HCT116 (cell line): ENCODE data around the gene SNX25. TPM values are rescaled to one million over a fixed set of nuclear protein-coding genes. Genes with fewer than 3 reads are reported as not detected.

ENCODE experiments used
- ATAC-seq: fragments of 200-7000 bp; cut with Tn5 transposase; 2 replicates; pipeline ENCODE4 v1.9.1; 2020; ENCODE audit warnings: mild to moderate bottlenecking, moderate library complexity
- BruUV-seq: library from RNA; stranded (reverse); fragments of 400-500 nt; replicated peaks from 2 replicates; lab custom pipeline; 2021; lab: Mats Ljungman, UMichigan
- CTCF ChIA-PET: fragments of 300-600 bp; sonication (Branson Sonifier 250); formaldehyde crosslinking; loops from one replicate; lab custom pipeline; 2021; ENCODE audit warnings: antibody characterized with exemption; lab: Charles Lee
- POLR2A ChIA-PET: fragments of 300-600, 350-600 bp; sonication (Branson Sonifier 250); formaldehyde crosslinking; loops from one replicate; lab custom pipeline; 2021; ENCODE audit warnings: antibody characterized with exemption; lab: Charles Lee
- RAD21 ChIA-PET, 2 experiments: fragments of 300-600 bp; sonication (Branson Sonifier 250); formaldehyde crosslinking; loops; one replicate each; lab custom pipeline; 2023; ENCODE audit warnings: low total read pairs in 2 of 2; ENCODE audit not compliant: uncharacterized antibody in 2 of 2, unreplicated experiment in 2 of 2, low non-redundant PET in 1 of 2; lab: Charles Lee
- DNase-seq: peaks from one replicate; pipeline ENCODE4 v3.0.0-alpha.2; 2010; ENCODE audit warnings: low read depth, low spot score
- H2AFZ ChIP-seq: fragments of 200-600 bp; shearing (Covaris generic), sonication (generic); 2 replicates; pipeline ENCODE4 v1.6.1; 2017; ENCODE audit warnings: low read depth, mixed run types, mixed read lengths, antibody characterized with exemption, low read length; ENCODE audit not compliant: poor library complexity, severe bottlenecking
- H3K27ac ChIP-seq: 2 replicates; pipeline ENCODE4 v1.5.1; 2012; ENCODE audit warnings: low read depth, low read length
- H3K27me3 ChIP-seq: fragments of 200-600 bp; sonication (generic); 2 replicates; pipeline ENCODE4 v1.6.1; 2016; ENCODE audit warnings: mixed run types, low read length, mixed read lengths; ENCODE audit not compliant: insufficient read depth
- H3K36me3 ChIP-seq, 2 experiments: fragments of 200-500 bp in 1 of 2; fragments of 200-600 bp in 1 of 2; sonication (Bioruptor generic) in 1 of 2; sonication (generic) in 1 of 2; 2 replicates each; pipeline versions ENCODE4 v1.5.1 to v1.6.1; 2014 to 2016; ENCODE audit warnings: low read length in 2 of 2, inconsistent platforms in 1 of 2, mixed read lengths in 1 of 2, mixed run types in 1 of 2; ENCODE audit not compliant: insufficient read depth in 2 of 2, control insufficient read depth in 1 of 2
- H3K4me1 ChIP-seq, 2 experiments: fragments of 200-600 bp in 1 of 2; sonication (generic) in 1 of 2; 2 replicates each; pipeline versions ENCODE4 v1.5.1 to v1.6.1; 2012 to 2017; ENCODE audit warnings: low read length in 2 of 2, inconsistent platforms in 1 of 2, mild to moderate bottlenecking in 1 of 2, mixed read lengths in 1 of 2, mixed run types in 1 of 2, moderate library complexity in 1 of 2; ENCODE audit not compliant: insufficient read depth in 2 of 2, control insufficient read depth in 1 of 2
- H3K4me2 ChIP-seq: fragments of 200-600 bp; sonication (generic); 2 replicates; pipeline ENCODE4 v1.6.1; 2017; ENCODE audit warnings: mixed run types, low read length, mixed read lengths
- H3K4me3 ChIP-seq, 2 experiments: fragments of 200-600 bp in 1 of 2; sonication (generic) in 1 of 2; replicated peaks in 1 of 2; 2 replicates each; pipeline ENCODE4 v1.5.1; 2011 to 2016; ENCODE audit warnings: low read length in 2 of 2, control low read depth in 1 of 2, low read depth in 1 of 2, mild to moderate bottlenecking in 1 of 2, mixed read lengths in 1 of 2, mixed run types in 1 of 2
- H3K79me2 ChIP-seq: fragments of 200-600 bp; sonication (generic); 2 replicates; pipeline ENCODE4 v1.6.1; 2017; ENCODE audit warnings: mild to moderate bottlenecking, mixed run types, low read length, moderate library complexity, mixed read lengths; ENCODE audit not compliant: insufficient read depth
- H3K9ac ChIP-seq: fragments of 200-600 bp; sonication (generic); 2 replicates; pipeline ENCODE4 v1.6.1; 2016; ENCODE audit warnings: low read length, mixed read lengths
- H3K9me2 ChIP-seq: fragments of 200-600 bp; sonication (generic), shearing (Covaris generic); 2 replicates; pipeline ENCODE4 v1.6.1; 2017; ENCODE audit warnings: mixed run types, mild to moderate bottlenecking, moderate library complexity; ENCODE audit not compliant: insufficient read depth
- H3K9me3 ChIP-seq, 2 experiments: fragments of 200-500 bp in 1 of 2; fragments of 200-600 bp in 1 of 2; sonication (Bioruptor generic) in 1 of 2; sonication (generic) in 1 of 2; 2 replicates each; pipeline ENCODE4 v1.6.1; 2014 to 2017; ENCODE audit warnings: low read length in 2 of 2, mixed read lengths in 2 of 2, inconsistent platforms in 1 of 2, low read depth in 1 of 2, mild to moderate bottlenecking in 1 of 2, mixed run types in 1 of 2, moderate library complexity in 1 of 2; ENCODE audit not compliant: control insufficient read depth in 1 of 2, insufficient read depth in 1 of 2
- H4K20me1 ChIP-seq: fragments of 200-600 bp; sonication (generic), shearing (Covaris generic); 2 replicates; pipeline ENCODE4 v1.6.1; 2017; ENCODE audit warnings: mixed run types, mild to moderate bottlenecking, moderate library complexity; ENCODE audit not compliant: insufficient read depth
- ATF3 ChIP-seq: IDR thresholded peaks from 2 replicates; pipeline ENCODE4 v1.6.1; 2012
- CEBPB ChIP-seq: IDR thresholded peaks from 2 replicates; pipeline ENCODE4 v1.6.1; 2012; ENCODE audit warnings: low read depth
- EGR1 ChIP-seq: IDR thresholded peaks from 2 replicates; pipeline ENCODE4 v1.6.1; 2012; ENCODE audit warnings: low read depth
- EZH2 ChIP-seq: fragments of 200-600 bp; sonication (generic); IDR thresholded peaks from 2 replicates; pipeline ENCODE4 v1.6.1; 2017; ENCODE audit warnings: antibody characterized with exemption, mixed run types
- EZH2phosphoT487 ChIP-seq: fragments of 200-600 bp; IDR thresholded peaks from 2 replicates; pipeline ENCODE4 v1.6.1; 2018; ENCODE audit warnings: antibody characterized with exemption, borderline replicate concordance
- RAD21 ChIP-seq: IDR thresholded peaks from 2 replicates; pipeline ENCODE4 v1.6.1; 2012; ENCODE audit warnings: low read depth, mild to moderate bottlenecking
- SIN3A ChIP-seq: IDR thresholded peaks from 2 replicates; pipeline ENCODE4 v1.6.1; 2012; ENCODE audit warnings: low read depth
- SRF ChIP-seq: IDR thresholded peaks from 2 replicates; pipeline ENCODE4 v1.6.1; 2012; ENCODE audit warnings: low read depth
- TCF7L2 ChIP-seq: IDR thresholded peaks from 2 replicates; pipeline ENCODE4 v1.7.0; 2011; ENCODE audit warnings: borderline replicate concordance, inconsistent platforms; ENCODE audit not compliant: insufficient read depth, insufficient read length; ENCODE audit errors: extremely low read depth
- YY1 ChIP-seq: IDR thresholded peaks from 2 replicates; pipeline ENCODE4 v1.6.1; 2011; ENCODE audit warnings: low read length, low read depth, moderate library complexity, mild to moderate bottlenecking; ENCODE audit not compliant: insufficient replicate concordance; ENCODE audit errors: extremely low read depth
- ZBTB33 ChIP-seq: IDR thresholded peaks from 2 replicates; pipeline ENCODE4 v1.6.1; 2011; ENCODE audit warnings: mild to moderate bottlenecking, low read length, moderate library complexity; ENCODE audit not compliant: insufficient replicate concordance; ENCODE audit errors: extremely low read depth
- intact Hi-C: fragments of 100-400 bp; cut with micrococcal nuclease; formaldehyde crosslinking; loops from 2 replicates; pipeline ENCODE4 v1.10.0; 2022
- total RNA-seq: library from RNA; stranded (reverse); gene quantifications from one replicate; pipeline ENCODE4 v1.2.1, GENCODE V29; 2021; ENCODE audit not compliant: unreplicated experiment

SNX25 gene
- total RNA-seq, 1 experiment from 2014 or later = 20.9 TPM

- Histone ChIP-seq H3K9ac (no peak overlapping the region), H3K27me3 (no peaks in the 10 kb centered on the region), H3K36me3 (peaks cover 0 to 6% of the 10 kb centered on the region in 2 experiments; a peak in 1 of 4 replicates), H3K27ac (no peak overlapping the region), H3K79me2 (no peaks in the 10 kb centered on the region)
- TF ChIP-seq ZBTB33 (no peak), RAD21 (no peak), EGR1 (no peak), CEBPB (no peak), EZH2 (no peak), EZH2phosphoT487 (no peak), ATF3 (no peak), SRF (no peak), TCF7L2 (no peak), SIN3A (no peak), YY1 (no peak)
- TF ChIP-seq, all 23 proteins: peak for 0
- DNase-seq = no peak
- no peaks in the 10 kb centered on the region for H3K9me3 ChIP-seq
- BruUV-seq = no TSS peak
- no peak overlapping the region for H2AFZ ChIP-seq
- no peak overlapping the region for H3K4me3 ChIP-seq
- no peak for ATAC-seq
- peaks cover under 1 to 11% of the 10 kb centered on the region in 2 experiments; a peak in 3 of 4 replicates for H3K4me1 ChIP-seq
- H3K4me2 ChIP-seq = no peak overlapping the region
- H3K9me2 ChIP-seq = no peaks in the 10 kb centered on the region
- CTCF ChIA-PET = no interaction called here
- RAD21 ChIA-PET = no interaction called here
- H4K20me1 ChIP-seq = no peaks in the 10 kb centered on the region
- intact Hi-C loops = no loop called here
- POLR2A ChIA-PET = no interaction called here
These were observed 83.8 kb downstream of the SNX25 start for GRCh38 chr4:185293202-185293601.
